ENCODE results near the gene TARBP1.
A peak's percentile ranks its signal among the peaks of the same experiment; 100 is the strongest.
"Not testable (repeated sequence)": the region's sequence is repeated elsewhere in the genome, so short reads cannot be mapped to it uniquely, and the experiment has no call there.

Gene TARBP1

DNA sequence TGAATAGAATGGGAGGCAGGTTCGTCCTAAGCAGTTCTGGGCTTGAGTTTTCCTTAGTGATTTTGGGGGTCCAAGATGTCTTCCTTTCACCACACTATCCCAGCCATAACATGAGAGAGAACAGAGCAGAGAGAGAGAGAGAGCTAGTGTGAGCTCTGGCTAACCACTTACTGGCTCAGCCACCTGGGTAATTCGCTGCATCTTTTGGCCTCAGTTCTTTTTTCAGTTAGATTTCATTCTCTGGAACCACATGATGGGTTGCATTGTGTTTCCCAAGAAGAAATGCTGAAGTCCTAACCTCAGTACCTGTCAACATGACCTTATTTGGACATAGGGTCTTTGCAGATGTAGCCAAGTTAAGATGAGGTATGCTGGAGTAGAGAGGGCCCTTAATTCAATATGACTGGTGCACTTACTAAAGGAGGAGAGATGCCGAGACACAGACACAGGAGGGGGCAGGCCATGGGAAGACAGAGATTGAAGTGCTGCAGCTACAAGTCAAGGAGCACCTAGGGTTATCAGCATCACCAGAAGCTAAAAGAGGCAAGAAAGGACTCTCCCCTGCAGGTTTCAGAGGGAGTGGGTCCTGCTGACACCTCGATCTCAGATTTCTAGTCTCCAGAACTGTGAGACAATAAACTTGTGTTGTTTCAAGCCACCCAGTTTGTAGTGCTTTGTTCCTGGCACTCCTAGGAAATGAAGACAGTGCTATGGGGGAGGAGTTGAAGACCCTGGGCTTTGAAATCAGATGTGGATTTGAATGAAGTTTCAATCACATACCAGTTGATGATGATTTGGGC lies 26.2 kb upstream of the TARBP1 start:
- DNase-seq (ENCODE audit: low read depth), result no peak

DNA sequence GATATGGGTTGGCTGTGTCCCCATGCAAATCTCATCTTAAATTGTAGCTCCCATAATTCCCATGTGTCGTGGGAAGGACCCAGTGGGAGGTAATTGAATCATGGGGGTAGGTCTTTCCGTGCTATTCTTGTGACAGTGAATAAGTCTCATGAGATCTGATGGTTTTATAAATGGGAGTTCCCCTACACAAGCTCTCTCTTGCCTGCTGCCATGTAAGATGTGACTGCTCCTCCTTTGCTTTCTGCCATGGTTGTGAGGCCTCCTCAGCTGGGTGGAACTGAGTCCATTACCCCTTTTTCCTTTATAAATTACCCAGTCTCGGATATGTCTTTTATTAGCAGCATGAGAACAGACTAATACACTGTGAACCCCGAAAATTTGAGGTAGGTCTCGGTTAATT lies 25.3 kb upstream of the TARBP1 start:
- not testable (repeated sequence) for DNase-seq (ENCODE audit: low read depth)

DNA sequence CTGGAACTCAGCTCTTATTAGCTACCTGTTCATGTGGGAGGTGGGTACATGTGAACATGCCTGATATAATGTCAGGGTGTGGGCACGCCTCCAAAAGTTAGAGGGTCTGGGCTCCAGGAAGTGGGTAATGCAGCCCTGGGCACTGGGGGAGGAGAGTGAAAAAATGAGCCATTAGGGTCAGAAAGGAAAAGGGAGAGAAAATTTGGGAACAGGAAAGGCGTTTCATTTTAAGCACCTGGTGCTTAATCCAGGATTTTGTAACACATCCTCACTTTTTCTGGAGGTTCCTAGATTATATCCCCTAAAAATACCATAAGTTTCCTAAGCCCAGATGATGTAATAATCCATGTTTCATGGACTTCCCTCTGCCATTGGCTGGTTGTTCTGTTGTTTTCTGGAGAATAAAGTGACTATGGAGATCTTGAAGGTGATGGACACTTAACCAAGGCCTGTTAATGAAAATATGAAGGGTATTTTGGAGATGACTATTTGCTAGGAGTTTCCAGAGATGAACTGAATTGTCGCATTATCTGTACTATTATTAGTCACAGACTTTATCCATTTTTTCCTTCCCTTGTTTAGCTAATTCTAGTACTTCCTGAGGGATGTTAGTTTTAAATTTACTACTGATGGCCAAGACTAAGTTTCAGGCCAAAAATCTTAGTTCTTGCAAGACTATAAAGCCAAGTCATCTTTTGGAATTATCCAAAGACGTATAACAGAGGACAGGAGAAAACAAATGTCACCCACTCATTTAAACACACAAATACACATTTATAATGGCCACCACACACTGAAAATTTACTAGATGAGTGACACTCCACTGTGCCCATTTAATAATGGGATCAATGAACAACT lies 24.4 kb upstream of the TARBP1 start:
- DNase-seq (ENCODE audit: low read depth), result no peak

DNA sequence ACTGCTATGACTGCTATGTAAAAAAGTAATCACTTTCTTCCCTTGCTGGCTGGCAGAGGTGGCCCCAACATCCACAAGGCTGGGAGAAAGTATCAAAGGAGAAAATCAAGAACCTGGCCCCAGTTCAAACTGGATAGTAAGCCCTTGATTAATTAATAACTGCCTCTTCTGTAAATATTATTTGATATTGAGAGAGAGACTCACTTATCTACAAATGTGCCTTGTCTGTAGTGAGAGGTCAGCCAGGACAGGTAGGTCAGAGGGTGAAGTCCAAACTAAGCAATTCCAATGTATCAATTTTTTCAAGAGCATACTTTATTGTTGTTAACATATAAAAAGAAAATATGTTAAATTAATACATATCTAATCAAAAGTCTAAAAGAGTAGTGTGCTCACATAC lies 23.8 kb upstream of the TARBP1 start:
- DNase-seq (ENCODE audit: low read depth), result no peak

DNA sequence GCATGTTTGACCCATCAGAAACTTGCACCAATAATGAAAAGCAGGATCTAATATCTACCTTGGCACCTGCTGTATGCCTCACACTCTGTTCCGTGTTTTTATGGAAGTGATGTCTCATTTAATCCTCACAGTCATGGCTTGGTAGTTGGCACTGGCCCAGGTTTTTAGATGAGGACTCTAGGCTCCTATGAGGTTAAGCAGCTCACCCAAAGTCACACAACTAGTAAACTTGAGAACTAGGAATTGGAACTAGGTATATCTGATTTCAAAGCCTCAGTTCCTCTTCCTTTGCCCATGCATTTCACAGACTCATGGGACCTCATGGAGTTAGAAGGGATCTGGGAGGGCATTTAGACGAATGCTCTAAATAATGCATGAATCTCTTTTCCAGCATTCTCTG lies 21.3 kb upstream of the TARBP1 start:
- DNase-seq (ENCODE audit: low read depth), result no peak

DNA sequence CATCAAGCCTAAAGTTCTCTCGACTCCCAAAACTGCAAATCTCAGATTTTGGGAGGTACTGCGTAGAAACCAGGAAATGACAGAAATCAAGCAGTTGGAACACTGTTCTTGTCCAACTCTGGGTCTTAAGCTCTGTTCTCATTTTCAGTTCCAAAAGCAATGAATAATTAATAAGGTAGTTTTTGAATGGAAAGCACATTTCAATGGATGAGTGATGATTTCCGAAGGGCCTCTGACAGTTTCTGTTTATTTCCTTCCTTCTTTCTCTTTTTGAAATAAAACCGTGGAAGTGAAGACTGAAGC lies 20.9 kb upstream of the TARBP1 start:
- DNase-seq (ENCODE audit: low read depth), result no peak

DNA sequence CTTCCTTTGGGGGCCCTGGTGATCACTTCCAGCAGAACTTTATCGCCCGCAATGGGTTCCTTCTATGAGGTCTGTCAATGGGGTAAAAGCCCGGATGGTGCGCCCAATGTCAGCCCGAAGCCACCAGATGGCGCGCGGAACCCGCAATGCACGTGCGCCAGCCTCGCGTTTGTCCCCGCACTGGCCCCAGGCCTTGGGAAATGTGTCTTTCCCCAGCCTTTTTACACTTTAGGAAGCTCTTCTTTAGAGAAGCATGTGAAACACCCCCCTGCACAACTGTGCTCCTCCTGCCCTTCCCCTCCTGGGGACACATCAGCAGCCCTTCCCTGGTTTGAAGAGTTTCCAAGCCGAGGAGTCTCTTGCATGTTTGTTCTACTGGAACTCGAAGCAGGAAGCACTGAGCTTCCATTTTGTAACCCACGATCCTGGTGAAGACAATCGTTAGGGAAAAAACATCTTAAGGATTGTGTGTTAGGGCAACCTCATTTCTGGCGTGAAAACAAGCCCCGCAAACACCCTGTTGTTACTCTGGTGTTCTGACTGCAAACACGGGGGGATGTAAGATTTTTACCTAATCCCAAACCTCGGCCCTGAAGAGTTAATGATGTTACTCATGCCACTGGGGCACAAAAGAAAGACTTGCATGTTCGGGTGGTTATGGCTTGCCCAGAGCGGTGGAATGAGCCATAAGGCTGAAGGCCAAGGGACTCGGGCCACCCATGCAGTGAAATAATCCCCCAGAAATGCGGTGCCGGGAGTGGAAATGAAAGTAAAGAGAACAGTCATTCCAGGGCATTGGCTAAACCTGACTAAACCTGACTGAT lies 20.4 kb upstream of the TARBP1 start:
- peak; percentile 37 for DNase-seq (ENCODE audit: low read depth)

DNA sequence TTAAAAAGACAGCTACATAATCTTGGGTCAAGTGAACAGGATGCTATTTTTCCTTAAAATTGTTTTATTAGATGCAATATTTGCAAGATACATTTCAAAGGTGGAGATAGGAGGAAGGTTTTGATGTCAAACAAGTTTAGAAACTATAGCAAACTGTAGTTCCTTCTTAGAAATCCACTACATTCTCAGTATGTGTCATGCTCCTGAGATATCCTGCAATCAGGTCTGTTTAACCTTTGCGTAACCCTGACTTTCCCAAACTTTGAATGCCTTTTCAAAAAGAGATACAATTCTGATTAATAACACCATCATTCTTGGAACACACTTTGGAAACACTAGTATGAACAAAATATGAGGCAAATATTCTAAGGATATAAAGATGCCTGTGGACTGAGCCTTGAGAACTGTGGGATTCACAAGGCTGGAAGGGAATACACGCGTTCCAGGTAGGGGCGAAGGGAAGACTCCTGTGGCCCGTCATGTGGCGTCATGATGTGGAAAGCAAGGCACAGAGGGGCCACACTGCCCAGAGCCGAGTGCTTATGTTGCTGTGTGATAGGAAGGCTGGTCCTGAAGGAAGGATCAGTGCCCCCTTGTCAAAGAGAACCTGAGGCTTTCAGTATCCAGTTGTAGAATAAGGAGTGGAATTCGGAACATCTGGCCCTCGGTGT lies 19.6 kb upstream of the TARBP1 start:
- no peak for DNase-seq (ENCODE audit: low read depth)

DNA sequence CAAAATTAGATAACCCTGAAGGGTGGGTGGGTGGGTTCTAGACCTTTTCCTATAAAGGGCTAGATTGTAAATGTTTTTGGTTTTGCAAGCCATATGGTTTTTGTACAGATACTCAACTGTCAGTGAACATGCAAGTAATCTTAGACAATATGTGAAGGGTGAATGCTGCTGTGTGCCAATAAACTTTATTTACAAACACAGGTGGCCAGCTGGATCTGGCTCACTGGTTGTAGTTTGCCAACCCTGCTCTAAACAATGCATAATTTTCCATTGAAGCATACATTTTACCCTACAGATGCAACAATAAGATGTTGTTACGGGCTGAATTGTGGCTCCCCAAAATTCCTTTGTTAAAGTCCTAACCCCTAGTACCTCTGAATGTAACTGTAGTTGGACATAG lies 18.6 kb upstream of the TARBP1 start:
- no peak for DNase-seq (ENCODE audit: low read depth)

DNA sequence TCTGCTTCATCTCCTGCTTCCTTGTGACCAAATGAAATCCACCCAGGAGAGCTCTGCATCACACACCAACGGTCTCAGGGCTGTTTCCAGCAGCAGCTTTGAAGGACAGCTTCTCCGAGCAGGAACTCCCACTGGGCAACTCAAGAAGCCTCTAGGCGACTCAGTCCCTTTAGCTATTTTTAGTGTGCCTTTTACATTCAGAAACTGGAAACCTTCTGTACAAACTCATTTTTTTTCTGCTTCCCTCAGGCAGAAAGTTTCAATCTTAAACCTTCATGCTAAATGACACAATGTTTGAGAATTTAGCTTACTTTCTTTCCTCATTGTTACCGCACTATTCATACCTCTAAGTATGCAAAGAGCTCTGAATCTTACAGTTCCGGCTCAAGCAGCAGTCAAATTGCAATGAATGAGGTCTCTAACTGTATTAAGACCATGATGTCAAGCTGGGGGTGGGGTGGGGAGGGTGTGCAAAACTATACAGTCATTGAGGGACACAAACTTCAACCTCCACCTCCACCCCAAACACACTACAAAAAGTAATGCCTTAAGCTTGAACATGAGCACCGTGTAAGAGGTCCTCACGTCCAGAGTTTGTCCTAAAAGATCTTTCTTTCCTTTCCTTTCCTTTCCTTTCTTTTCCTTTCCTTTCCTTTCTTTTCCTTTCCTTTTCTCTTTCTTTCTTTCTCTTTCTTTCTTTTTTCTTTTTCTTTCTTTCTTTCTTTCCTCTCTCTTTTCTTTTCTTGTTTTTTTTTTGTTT lies 16.4 kb upstream of the TARBP1 start:
- no peak for DNase-seq (ENCODE audit: low read depth)

DNA sequence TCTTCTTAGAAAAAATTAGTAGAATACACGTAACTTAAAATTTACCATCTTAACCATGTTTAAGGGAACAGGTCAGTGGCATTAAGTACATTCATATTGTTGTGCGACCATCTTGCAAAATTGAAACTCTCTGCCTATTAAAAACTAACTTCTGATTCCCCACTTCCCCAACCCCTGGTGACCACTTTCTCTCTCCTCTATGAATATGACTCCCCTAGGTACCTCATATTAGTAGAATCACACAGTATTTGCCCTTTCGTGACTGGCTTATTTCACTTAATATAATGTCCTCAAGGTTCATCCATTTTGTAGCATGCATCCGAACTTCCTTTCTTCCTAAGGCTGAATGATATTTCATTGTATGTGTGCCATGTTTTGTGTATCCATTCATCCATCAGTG lies 15.1 kb upstream of the TARBP1 start:
- no peak for DNase-seq (ENCODE audit: low read depth)

DNA sequence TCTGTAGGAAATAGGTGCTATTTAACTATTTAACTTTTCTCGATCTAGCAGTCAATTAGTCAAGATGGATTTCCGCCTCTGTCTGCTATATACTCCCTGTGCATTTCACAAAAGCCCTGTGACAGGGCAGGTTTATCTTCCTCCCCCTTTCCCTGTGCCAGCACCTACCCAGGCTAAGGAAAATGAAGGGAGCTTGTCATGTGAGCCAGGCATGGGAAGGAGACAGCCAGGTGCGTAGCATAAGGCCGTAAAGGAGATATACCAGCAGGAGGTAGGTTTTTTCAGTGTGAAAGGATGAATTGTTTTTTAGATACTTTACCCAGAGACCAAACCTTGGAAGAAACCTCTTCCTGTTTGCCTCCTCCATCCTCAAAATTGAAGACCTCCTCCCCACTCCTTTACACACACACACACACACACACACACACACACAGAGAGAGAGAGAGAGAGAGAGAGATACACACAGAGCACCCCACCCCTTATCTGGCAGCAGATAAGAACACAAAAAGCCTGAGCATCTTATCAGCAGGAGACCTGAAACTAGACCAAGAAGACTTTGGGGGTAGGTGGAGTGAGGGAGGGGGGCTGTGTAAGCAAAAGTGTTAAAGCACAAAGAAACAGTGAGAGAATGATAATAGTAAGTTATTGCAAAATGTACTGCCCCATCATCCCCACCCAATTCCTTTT lies 12.0 kb upstream of the TARBP1 start:
- DNase-seq (ENCODE audit: low read depth), result no peak

DNA sequence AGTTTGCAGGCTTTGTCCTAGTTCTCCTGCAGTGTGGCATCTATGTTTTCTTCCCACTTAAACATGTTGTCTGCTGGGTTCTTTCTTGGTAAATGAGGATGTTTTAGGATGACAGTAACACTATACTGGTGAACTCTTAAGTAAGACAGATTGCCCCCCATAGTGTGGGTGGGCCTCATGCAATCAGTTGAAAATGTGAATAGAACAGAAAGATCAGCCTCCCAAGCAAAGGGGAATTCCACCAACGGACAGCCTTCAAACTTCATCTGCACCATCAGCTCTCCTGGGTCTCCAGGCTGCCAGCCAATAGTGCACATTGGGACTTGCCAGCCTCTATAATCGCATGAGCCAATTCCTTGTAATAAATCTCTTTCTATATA lies 10.7 kb upstream of the TARBP1 start:
- DNase-seq (ENCODE audit: low read depth), result no peak

DNA sequence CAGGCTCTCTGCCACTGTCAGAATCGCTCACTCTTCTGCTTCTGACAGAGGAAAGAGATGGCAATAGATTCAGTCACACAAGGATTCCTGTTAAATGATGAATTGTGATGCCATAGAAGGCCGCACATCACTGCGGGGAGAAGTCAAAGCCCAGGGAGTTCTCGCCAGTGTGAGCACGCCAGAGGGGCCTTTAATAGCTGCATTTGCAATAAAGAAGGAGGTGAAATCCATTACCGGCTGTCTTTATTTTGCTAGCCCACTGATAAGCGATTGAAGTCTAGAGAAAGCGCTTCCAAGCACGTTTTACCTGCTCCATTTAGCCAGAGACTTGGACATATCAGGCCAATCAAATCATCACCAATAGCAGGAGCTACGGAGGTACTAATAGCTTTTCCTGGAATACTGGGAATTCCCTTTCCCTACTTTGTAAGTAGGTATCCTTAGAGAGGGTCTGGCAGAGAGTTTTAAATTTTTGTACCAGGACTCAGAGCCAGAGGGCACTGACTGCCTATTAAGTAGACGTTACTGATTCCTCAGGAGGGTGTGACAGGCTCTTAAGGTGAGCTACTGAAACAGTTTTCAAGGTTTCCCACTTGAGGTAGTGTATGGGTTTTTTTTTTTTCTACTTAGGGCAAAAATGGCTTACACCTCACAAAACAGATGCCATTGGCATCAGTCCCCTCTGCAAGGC lies 10.2 kb upstream of the TARBP1 start:
- no peak for DNase-seq (ENCODE audit: low read depth)

DNA sequence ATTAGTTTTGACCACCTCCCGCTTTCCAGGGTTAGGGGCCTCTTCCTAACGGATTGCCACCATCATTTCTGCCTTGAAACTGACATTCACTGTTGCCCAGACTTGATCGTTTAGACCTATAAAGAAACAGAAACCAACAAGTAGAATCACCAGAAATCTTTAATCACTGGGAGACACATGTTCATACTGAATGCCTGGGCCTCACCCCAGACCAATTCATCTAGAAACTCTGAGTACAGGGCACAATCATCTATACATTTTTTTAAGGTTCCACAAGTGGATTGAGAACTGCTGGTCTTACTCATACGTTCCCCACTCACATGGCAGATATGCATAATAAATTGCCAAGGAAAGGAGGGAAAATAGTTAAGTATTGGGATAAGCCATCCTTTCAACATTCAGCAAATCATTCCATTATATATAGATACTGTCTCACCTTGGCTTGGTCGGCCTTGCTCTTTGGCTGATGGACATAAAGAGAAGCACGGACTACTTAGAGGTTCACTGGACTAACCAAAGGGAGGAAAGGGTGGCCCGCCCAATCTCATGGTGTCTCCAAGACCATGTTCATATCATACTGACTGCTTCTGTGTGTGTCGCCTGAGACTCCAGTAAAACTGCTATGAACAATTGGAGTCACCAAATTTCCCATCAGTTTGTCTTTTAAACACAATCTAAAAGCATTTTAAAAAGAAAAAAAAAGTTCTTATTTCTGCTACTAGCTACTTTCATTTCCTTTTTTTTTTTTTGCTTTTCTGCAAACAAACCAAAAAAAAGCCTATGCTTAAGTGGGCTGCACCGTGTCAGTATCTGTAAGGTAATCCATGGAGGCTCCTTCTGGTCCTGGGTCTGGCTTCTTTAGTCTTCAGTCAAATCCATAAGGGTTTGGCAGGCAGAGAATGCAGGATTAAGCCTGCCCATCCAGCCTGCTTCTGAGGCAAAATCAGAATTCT lies 9.4 kb upstream of the TARBP1 start:
- DNase-seq (ENCODE audit: low read depth), result no peak

DNA sequence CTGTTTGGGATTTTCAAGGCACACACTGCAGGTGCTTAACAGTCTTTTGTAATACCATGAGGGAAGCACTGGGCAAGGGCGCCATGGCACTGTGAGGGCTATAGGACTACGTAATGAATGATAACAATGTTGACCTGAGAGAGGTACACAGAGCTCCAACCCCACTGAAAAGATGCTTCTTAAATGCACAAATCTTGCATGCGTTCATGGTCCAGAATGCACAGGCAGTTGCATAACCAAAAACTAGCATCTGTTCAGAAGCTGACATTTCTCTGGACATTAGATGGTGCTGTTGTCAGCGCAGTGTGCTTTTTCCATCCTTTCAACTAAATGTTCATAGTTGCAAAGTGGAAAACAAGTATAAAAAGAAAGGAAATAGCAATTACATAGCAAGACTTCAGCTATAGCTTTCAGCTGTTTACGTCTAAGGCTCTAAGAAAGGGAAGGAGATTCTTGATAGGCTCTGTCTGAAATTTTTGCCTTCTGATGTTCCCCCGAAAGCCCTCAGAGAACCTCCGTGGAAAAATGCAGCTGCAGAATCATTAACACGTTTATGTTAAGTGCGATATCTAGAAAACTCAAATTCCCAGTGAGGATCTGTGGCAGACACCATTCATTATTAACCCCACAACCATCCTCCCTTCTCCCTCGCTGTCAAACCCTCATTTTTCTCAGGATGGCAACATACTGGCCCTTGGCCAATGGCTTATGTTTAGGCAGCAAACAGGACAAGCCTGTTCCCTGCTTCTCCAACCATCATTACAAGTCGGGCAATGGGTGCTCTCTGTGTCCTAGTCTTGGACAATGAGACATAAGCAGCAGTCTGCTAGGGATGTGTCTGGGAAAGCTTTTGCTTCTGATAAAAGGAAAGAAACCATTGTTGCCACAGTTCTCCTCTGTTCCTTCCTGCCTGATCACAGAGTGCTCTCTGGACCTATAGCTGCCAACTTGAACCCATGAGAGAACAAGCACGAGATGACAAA lies 8.2 kb upstream of the TARBP1 start:
- no peak for DNase-seq (ENCODE audit: low read depth)

DNA sequence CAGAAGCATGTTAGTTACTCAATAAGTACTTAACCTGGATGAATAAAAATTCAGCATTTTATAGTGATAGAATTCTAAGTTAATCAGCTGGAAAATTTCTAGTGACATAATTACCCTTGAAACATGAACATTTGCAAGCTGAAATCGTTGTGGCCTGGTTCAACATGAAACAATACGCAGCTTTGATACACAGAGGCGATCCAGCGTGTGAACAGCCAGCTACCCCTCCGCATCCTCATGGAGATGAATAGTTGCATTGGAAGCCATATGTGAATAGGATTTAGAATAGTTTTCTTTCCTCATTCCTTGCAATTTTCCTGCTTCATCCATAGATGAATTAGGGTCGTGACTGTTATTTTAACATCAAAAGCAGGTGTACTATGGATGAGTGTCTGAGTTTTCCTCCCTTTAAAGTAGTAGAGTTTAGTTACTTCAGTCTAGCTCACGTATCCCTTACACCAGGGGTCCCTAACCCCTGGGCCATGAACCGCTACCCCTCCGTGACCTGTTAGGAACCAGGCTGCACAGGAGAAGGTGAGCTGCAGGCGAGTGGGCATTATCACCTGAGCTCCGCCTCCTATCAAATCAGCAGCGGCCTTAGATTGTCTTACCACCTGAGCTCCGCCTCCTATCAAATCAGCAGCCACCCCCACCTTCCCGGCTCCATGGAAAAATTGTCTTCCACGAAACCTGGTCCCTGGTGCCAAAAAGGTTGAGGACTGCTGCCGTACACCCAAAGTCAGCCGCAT lies 6.2 kb upstream of the TARBP1 start:
- DNase-seq (ENCODE audit: low read depth), result no peak
